Astrocyte (in vitro differentiated cells and primary cell): ENCODE data around the gene MYADML2. TPM values are rescaled to one million over a fixed set of nuclear protein-coding genes. Genes with fewer than 3 reads are reported as not detected.

Source experiments
- DNase-seq: peaks from one replicate; pipeline ENCODE4 v3.0.0-alpha.2; 2010; ENCODE audit warnings: low read depth
- FAIRE-seq: peaks from 2 replicates; lab custom pipeline; 2011; peaks lifted over from hg19 to GRCh38; lab: Jason Lieb, UNC
- H2AFZ ChIP-seq: 2 replicates; pipeline ENCODE4 v1.6.0; 2012; ENCODE audit warnings: low read depth, low read length, inconsistent platforms
- H3K27ac ChIP-seq: 2 replicates; pipeline ENCODE4 v1.5.1; 2011; ENCODE audit warnings: low read depth, low read length, inconsistent platforms
- H3K27me3 ChIP-seq: 2 replicates; pipeline ENCODE4 v1.6.0; 2011; ENCODE audit warnings: low read length, inconsistent platforms; ENCODE audit not compliant: insufficient read depth
- H3K36me3 ChIP-seq: 2 replicates; pipeline ENCODE4 v1.5.1; 2011; ENCODE audit warnings: low read length, inconsistent platforms; ENCODE audit not compliant: insufficient read depth
- H3K4me1 ChIP-seq: 2 replicates; pipeline ENCODE4 v1.5.1; 2011; ENCODE audit warnings: low read length, inconsistent platforms; ENCODE audit not compliant: insufficient read depth
- H3K4me2 ChIP-seq: 2 replicates; pipeline ENCODE4 v1.6.0; 2012; ENCODE audit warnings: low read length, inconsistent platforms
- H3K4me3 ChIP-seq: 2 replicates; pipeline ENCODE4 v1.5.1; 2011; ENCODE audit warnings: low read depth, mild to moderate bottlenecking, low read length, inconsistent platforms; ENCODE audit not compliant: insufficient read depth
- H3K79me2 ChIP-seq: 2 replicates; pipeline ENCODE4 v1.6.0; 2012; ENCODE audit warnings: mild to moderate bottlenecking, low read length, inconsistent platforms; ENCODE audit not compliant: insufficient read depth
- H3K9ac ChIP-seq: 2 replicates; pipeline ENCODE4 v1.6.0; 2012; ENCODE audit warnings: mild to moderate bottlenecking, low read length, inconsistent platforms
- H3K9me3 ChIP-seq: 2 replicates; pipeline ENCODE4 v1.5.1; 2012; ENCODE audit warnings: low read depth, mild to moderate bottlenecking, low read length, inconsistent platforms; ENCODE audit not compliant: insufficient read depth
- H4K20me1 ChIP-seq: 2 replicates; pipeline ENCODE4 v1.6.0; 2012; ENCODE audit warnings: low read length, inconsistent platforms; ENCODE audit not compliant: insufficient read depth
- H3K27ac Mint-ChIP-seq: one replicate; pipeline ENCODE4 v1.8.0; 2021; ENCODE audit warnings: mild to moderate bottlenecking, mixed read lengths; ENCODE audit not compliant: unreplicated experiment
- H3K27me3 Mint-ChIP-seq: one replicate; pipeline ENCODE4 v1.8.0; 2021; ENCODE audit warnings: low read depth, mixed read lengths; ENCODE audit not compliant: unreplicated experiment
- H3K36me3 Mint-ChIP-seq: one replicate; pipeline ENCODE4 v1.8.0; 2021; ENCODE audit warnings: low read depth, mixed read lengths; ENCODE audit not compliant: unreplicated experiment
- H3K4me1 Mint-ChIP-seq: one replicate; pipeline ENCODE4 v1.8.0; 2021; ENCODE audit warnings: low read depth, mixed read lengths; ENCODE audit not compliant: unreplicated experiment
- H3K4me3 Mint-ChIP-seq: one replicate; pipeline ENCODE4 v1.8.0; 2021; ENCODE audit warnings: mild to moderate bottlenecking, moderate library complexity, mixed read lengths; ENCODE audit not compliant: unreplicated experiment
- H3K9me3 Mint-ChIP-seq: one replicate; pipeline ENCODE4 v1.8.0; 2021; ENCODE audit warnings: mild to moderate bottlenecking, mixed read lengths; ENCODE audit not compliant: unreplicated experiment
- CTCF ChIP-seq: IDR thresholded peaks from 2 replicates; pipeline ENCODE4 v1.5.1; 2011; ENCODE audit warnings: low read depth, mild to moderate bottlenecking, inconsistent platforms, low read length, moderate library complexity; ENCODE audit not compliant: insufficient read depth
- EZH2 ChIP-seq: IDR thresholded peaks from 2 replicates; pipeline ENCODE4 v1.6.1; 2012; ENCODE audit warnings: mild to moderate bottlenecking, low read length, inconsistent platforms; ENCODE audit not compliant: insufficient read depth
- total RNA-seq: library from RNA; stranded (reverse); gene quantifications from 2 replicates; pipeline ENCODE4 v1.2.1, GENCODE V29; 2021

MYADML2 gene
- total RNA-seq, 1 donor from 2014 or later: not detected

DNA sequence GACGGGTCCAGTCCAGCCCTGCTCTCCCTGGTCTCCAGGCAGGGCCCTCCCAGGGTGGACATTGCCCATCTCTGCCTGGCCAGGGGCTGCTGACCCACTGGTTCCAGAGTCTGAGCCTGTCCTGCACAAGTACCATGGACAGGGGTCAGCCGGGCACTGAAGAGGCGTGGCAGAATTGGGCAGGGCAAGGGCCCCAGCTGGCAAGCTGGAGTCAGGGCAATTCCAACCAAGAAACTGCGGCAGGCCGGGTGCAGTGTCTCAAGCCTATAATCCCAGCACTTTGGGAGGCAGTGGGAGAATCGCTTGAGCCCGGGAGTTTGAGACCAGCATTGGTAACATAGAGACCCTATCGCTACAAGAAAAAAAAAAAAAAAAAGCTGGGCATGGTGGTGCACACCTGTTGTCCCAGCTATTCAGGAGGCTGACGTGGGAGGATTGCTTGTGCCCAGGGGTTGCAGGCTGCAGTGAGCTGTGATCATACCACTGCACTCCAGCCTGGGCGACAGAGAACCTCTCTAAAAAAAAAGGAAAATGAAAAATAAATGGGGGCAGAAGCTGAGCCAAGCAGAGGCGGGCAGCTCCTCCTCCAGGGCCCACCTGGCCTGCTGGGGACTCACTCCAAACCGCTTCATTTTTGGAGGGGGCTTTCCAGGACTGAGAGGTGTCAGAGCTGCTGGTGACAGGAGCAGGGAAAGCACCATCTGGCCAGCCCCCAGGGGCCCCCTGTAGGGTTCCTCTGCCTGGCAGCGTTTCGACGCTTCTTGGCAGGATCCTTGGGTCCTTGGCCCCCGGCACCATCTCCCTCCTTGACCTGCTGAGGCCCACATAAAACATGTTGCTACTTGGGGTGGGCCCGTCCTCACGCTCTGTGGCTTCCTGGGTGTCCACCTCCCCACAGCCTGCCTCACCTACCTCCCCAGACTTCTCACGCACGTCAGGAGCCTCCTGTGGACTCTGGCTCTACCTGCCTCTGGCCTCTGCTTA, 16.6 kb downstream of the MYADML2 start:
- H3K27ac Mint-ChIP-seq: no peak overlapping the region
- no peak for DNase-seq

GRCh38 chr17:81929253-81930141, 17.5 kb downstream of the MYADML2 start:
- H3K79me2 ChIP-seq: peaks cover 26% of the 10 kb centered on the region
- H3K4me3 ChIP-seq: no peak overlapping the region
- peaks cover 17% of the 10 kb centered on the region for H3K4me1 ChIP-seq
- Mint-ChIP-seq H3K4me3 (peak overlapping the region; percentile 58), H3K9me3 (no peaks in the 10 kb centered on the region), H3K27ac (no peak overlapping the region), H3K36me3 (peaks cover 6% of the 10 kb centered on the region), H3K27me3 (no peaks in the 10 kb centered on the region), H3K4me1 (peaks cover 12% of the 10 kb centered on the region)
- no peaks in the 10 kb centered on the region for H3K27me3 ChIP-seq
- H3K9me3 ChIP-seq: no peaks in the 10 kb centered on the region
- peak overlapping the region; percentile 83 for H3K4me2 ChIP-seq
- H3K36me3 ChIP-seq: no peaks in the 10 kb centered on the region
- peak overlapping the region; percentile 88 for H3K9ac ChIP-seq
- DNase-seq (no peak), FAIRE-seq (no peak)
- no peak overlapping the region for H2AFZ ChIP-seq
- TF ChIP-seq CTCF (no peak), EZH2 (no peak)
- H4K20me1 ChIP-seq: peaks cover 48% of the 10 kb centered on the region
- no peak overlapping the region for H3K27ac ChIP-seq

More for the DNA sequence above, 16.6 kb downstream of the MYADML2 start:
- peaks cover 24% of the 10 kb centered on the region for H3K79me2 ChIP-seq
- H3K36me3 ChIP-seq: no peaks in the 10 kb centered on the region
- H3K4me1 Mint-ChIP-seq: peaks cover 9% of the 10 kb centered on the region
- H2AFZ ChIP-seq: no peak overlapping the region
- TF ChIP-seq CTCF (no peak), EZH2 (no peak)
- no peaks in the 10 kb centered on the region for H3K9me3 Mint-ChIP-seq
- no peak overlapping the region for H3K4me2 ChIP-seq
- H3K4me3 Mint-ChIP-seq: peak overlapping the region; percentile 45
- peaks cover 6% of the 10 kb centered on the region for H3K36me3 Mint-ChIP-seq
- no peak overlapping the region for H3K27ac ChIP-seq
- H3K9me3 ChIP-seq: no peaks in the 10 kb centered on the region
- no peak overlapping the region for H3K9ac ChIP-seq
- peaks cover 16% of the 10 kb centered on the region for H3K4me1 ChIP-seq
- no peak for FAIRE-seq
- H4K20me1 ChIP-seq: peaks cover 44% of the 10 kb centered on the region
- no peaks in the 10 kb centered on the region for H3K27me3 Mint-ChIP-seq
- no peak overlapping the region for H3K4me3 ChIP-seq
- H3K27me3 ChIP-seq: no peaks in the 10 kb centered on the region
